Nephron (organoid): ENCODE data around the gene DPH1.

Experiments used
- H3K27ac Mint-ChIP-seq, 3 experiments: 2 replicates each; pipeline ENCODE4 v1.8.0; 2020; ENCODE audit warnings: mixed read lengths in 3 of 3, mild to moderate bottlenecking in 2 of 3, moderate library complexity in 1 of 3
- H3K27me3 Mint-ChIP-seq: 2 replicates; pipeline ENCODE4 v1.8.0; 2021; ENCODE audit warnings: low read depth, mild to moderate bottlenecking, moderate library complexity, mixed read lengths
- H3K36me3 Mint-ChIP-seq: 2 replicates; pipeline ENCODE4 v1.8.0; 2020; ENCODE audit warnings: low read depth, mixed read lengths
- H3K4me1 Mint-ChIP-seq: 2 replicates; pipeline ENCODE4 v1.8.0; 2020; ENCODE audit warnings: mixed read lengths
- H3K4me3 Mint-ChIP-seq, 3 experiments: 2 replicates each; pipeline ENCODE4 v1.8.0; 2020; ENCODE audit warnings: mild to moderate bottlenecking in 3 of 3, mixed read lengths in 3 of 3, moderate library complexity in 2 of 3
- H3K9me3 Mint-ChIP-seq: 2 replicates; pipeline ENCODE4 v1.8.0; 2020; ENCODE audit warnings: mixed read lengths
- CTCF ChIP-seq, 3 experiments: fragments of 200-600 bp; sonication (generic); IDR thresholded peaks; one replicate each; pipeline ENCODE4 v1.5.0; 2021; ENCODE audit warnings: antibody characterized with exemption in 3 of 3; ENCODE audit not compliant: unreplicated experiment in 3 of 3

DPH1 gene

GRCh38 chr17:2067048-2067561, 37.2 kb downstream of the DPH1 start:
- H3K36me3 Mint-ChIP-seq: peaks cover 71% of the 10 kb centered on the region
- peak overlapping the region in 1 of 3 experiments; percentile 56 for H3K4me3 Mint-ChIP-seq
- peak overlapping the region; percentile 83 to 96 (median 93) for H3K27ac Mint-ChIP-seq
- TF ChIP-seq CTCF (IDR thresholded peaks at IDR 0.05; ENCODE audit: unreplicated experiment in 3 of 3): no peak
- H3K27me3 Mint-ChIP-seq: peaks cover 5% of the 10 kb centered on the region
- no peaks in the 10 kb centered on the region for H3K9me3 Mint-ChIP-seq
- H3K4me1 Mint-ChIP-seq: peaks cover 87% of the 10 kb centered on the region

- TF ChIP-seq CTCF (IDR thresholded peaks at IDR 0.05; ENCODE audit: unreplicated experiment in 3 of 3): no peak
- peaks cover 87% of the 10 kb centered on the region for H3K4me1 Mint-ChIP-seq
- H3K36me3 Mint-ChIP-seq: peaks cover 71% of the 10 kb centered on the region
- H3K4me3 Mint-ChIP-seq: no peak overlapping the region
- no peaks in the 10 kb centered on the region for H3K9me3 Mint-ChIP-seq
- H3K27ac Mint-ChIP-seq: peak overlapping the region; percentile 83 to 96 (median 93)
- no peaks in the 10 kb centered on the region for H3K27me3 Mint-ChIP-seq
These were observed 37.7 kb downstream of the DPH1 start for GRCh38 chr17:2067608-2068024.

- no peak for TF ChIP-seq CTCF (IDR thresholded peaks at IDR 0.05; ENCODE audit: unreplicated experiment in 3 of 3)
- peak overlapping the region; percentile 33 to 93 (median 91) for H3K27ac Mint-ChIP-seq
- no peak overlapping the region for H3K4me3 Mint-ChIP-seq
These were observed 38.1 kb downstream of the DPH1 start for GRCh38 chr17:2068031-2068518.

GRCh38 chr17:2068519-2069051, 38.6 kb downstream of the DPH1 start:
- Mint-ChIP-seq H3K9me3 (no peaks in the 10 kb centered on the region), H3K27ac (peak overlapping the region; percentile 33 to 93 (median 91)), H3K4me3 (no peak overlapping the region), H3K4me1 (peaks cover 81% of the 10 kb centered on the region), H3K36me3 (peaks cover 68% of the 10 kb centered on the region), H3K27me3 (no peaks in the 10 kb centered on the region)
- TF ChIP-seq CTCF (IDR thresholded peaks at IDR 0.05; ENCODE audit: unreplicated experiment in 3 of 3): no peak

More at GRCh38 chr17:2068031-2068518, 38.1 kb downstream of the DPH1 start:
- H3K4me1 Mint-ChIP-seq: peaks cover 86% of the 10 kb centered on the region
- peaks cover 73% of the 10 kb centered on the region for H3K36me3 Mint-ChIP-seq
- H3K9me3 Mint-ChIP-seq: no peaks in the 10 kb centered on the region
- no peaks in the 10 kb centered on the region for H3K27me3 Mint-ChIP-seq

GRCh38 chr17:2070241-2071023, 40.5 kb downstream of the DPH1 start:
- Mint-ChIP-seq H3K4me1 (peaks cover 78% of the 10 kb centered on the region), H3K36me3 (peaks cover 51% of the 10 kb centered on the region), H3K9me3 (no peaks in the 10 kb centered on the region), H3K4me3 (no peak overlapping the region), H3K27ac (peak overlapping the region; percentile 92 to 93 (median 93)), H3K27me3 (no peaks in the 10 kb centered on the region)
- TF ChIP-seq CTCF (IDR thresholded peaks at IDR 0.05; ENCODE audit: unreplicated experiment in 3 of 3): no peak
